H1 (cell line): ENCODE data around the gene IFT74.

Source experiments
- CREB1 ChIP-seq: IDR thresholded peaks from 2 replicates; pipeline ENCODE4 v1.6.1; 2012; ENCODE audit warnings: inconsistent platforms
- CTCF ChIP-seq, 3 experiments: IDR thresholded peaks; 1 replicate in 2 of 3; 2 replicates in 1 of 3; pipeline versions ENCODE4 v1.5.1 to v1.6.1; 2011; ENCODE audit warnings: low read length in 3 of 3, mild to moderate bottlenecking in 3 of 3, inconsistent platforms in 2 of 3, low read depth in 1 of 3, moderate library complexity in 1 of 3; ENCODE audit not compliant: insufficient read depth in 1 of 3; ENCODE audit errors: control extremely low read depth in 1 of 3
- POLR2A ChIP-seq, 2 experiments: IDR thresholded peaks; 1 replicate in 1 of 2; 2 replicates in 1 of 2; pipeline ENCODE4 v1.6.1; 2011; ENCODE audit warnings: low read depth in 2 of 2, low read length in 2 of 2, mild to moderate bottlenecking in 2 of 2; ENCODE audit errors: control extremely low read depth in 1 of 2

- TF ChIP-seq POLR2A (IDR thresholded peaks at IDR 0.05; ENCODE audit: control extremely low read depth in 1 of 2, low read depth in 2 of 2, low read length in 2 of 2) = no peak
- no peak for TF ChIP-seq CREB1
- no peak for TF ChIP-seq CTCF (IDR thresholded peaks at IDR 0.05; ENCODE audit: control extremely low read depth in 1 of 3, insufficient read depth in 1 of 3, low read depth in 1 of 3, low read length in 3 of 3)
Measured at GRCh38 chr9:26950521-26950920, 5.7 kb upstream of the IFT74 start.
